SK-N-SH treated with all-trans-retinoic acid at 6 μM for 48 hours (cell line): ENCODE results near the gene PDE1A.

Experiments
- BACH2 ChIP-seq: fragments of 250-450 bp; sonication (Bioruptor Pico); IDR thresholded peaks from 2 replicates; pipeline ENCODE4 v1.9.0; 2021; ENCODE audit warnings: mild to moderate bottlenecking, borderline replicate concordance
- CREB5 ChIP-seq: fragments of 250-450 bp; sonication (Bioruptor Pico); IDR thresholded peaks from 2 replicates; pipeline ENCODE4 v1.5.1; 2020; ENCODE audit warnings: low read depth, mild to moderate bottlenecking, moderate library complexity
- CSDC2 ChIP-seq: fragments of 250-450 bp; sonication (Bioruptor Pico); IDR thresholded peaks from 2 replicates; pipeline ENCODE4 v1.5.0; 2020; ENCODE audit warnings: mild to moderate bottlenecking, moderate library complexity
- ESRRG ChIP-seq: fragments of 250-450 bp; sonication (Bioruptor Pico); IDR thresholded peaks from 2 replicates; pipeline ENCODE4 v1.6.1; 2021; ENCODE audit warnings: mild to moderate bottlenecking
- GLIS3 ChIP-seq: fragments of 250-450 bp; sonication (Bioruptor Pico); IDR thresholded peaks from 2 replicates; pipeline ENCODE4 v1.5.0; 2020; ENCODE audit warnings: mild to moderate bottlenecking, moderate library complexity
- OSR1 ChIP-seq: fragments of 250-450 bp; sonication (Bioruptor Pico); IDR thresholded peaks from 2 replicates; pipeline ENCODE4 v1.8.0; 2022; ENCODE audit warnings: moderate library complexity, mild to moderate bottlenecking, inconsistent platforms
- PPARA ChIP-seq: fragments of 250-450 bp; sonication (Bioruptor Pico); IDR thresholded peaks from 2 replicates; pipeline ENCODE4 v1.5.0; 2020; ENCODE audit warnings: mild to moderate bottlenecking, borderline replicate concordance
- SNAI2 ChIP-seq: fragments of 250-450 bp; sonication (Bioruptor Pico); IDR thresholded peaks from 2 replicates; pipeline ENCODE4 v1.5.0; 2020; ENCODE audit warnings: mild to moderate bottlenecking, moderate library complexity
- TOX ChIP-seq: fragments of 250-450 bp; sonication (Bioruptor Pico); IDR thresholded peaks from 2 replicates; pipeline ENCODE4 v1.8.0; 2021; ENCODE audit warnings: mild to moderate bottlenecking, moderate library complexity, borderline replicate concordance
- ZNF565 ChIP-seq: fragments of 450-650 bp; formaldehyde crosslinking; conservative IDR thresholded peaks from 2 replicates; pipeline ENCODE4 v1.5.0; 2020; ENCODE audit warnings: low read depth, mild to moderate bottlenecking, moderate library complexity

- TF ChIP-seq SNAI2 (CRISPR knock-in tag) (no peak), CREB5 (CRISPR knock-in tag) (no peak), OSR1 (no peak), TOX (no peak), GLIS3 (no peak), ZNF565 (CRISPR knock-in tag) (no peak), ESRRG (CRISPR knock-in tag) (no peak), CSDC2 (CRISPR knock-in tag) (no peak), PPARA (CRISPR knock-in tag) (no peak), BACH2 (CRISPR knock-in tag) (no peak)
Observed at GRCh38 chr2:182117196-182117595, 309.6 kb downstream of the PDE1A start.
